BJ (cell line): ENCODE measurements around the gene AHSP. TPM values are rescaled to one million over a fixed set of nuclear protein-coding genes. Genes with fewer than 3 reads are reported as not detected.
"Not testable (repeated sequence)": the region's sequence is repeated elsewhere in the genome, so short reads cannot be mapped to it uniquely, and the experiment has no call there.

Experiments used
- CTCF ChIA-PET: fragments of 350-600 bp; formaldehyde crosslinking; extraction: SDS; loops from one replicate; lab custom pipeline; 2021; ENCODE audit warnings: antibody characterized with exemption, inconsistent platforms; lab: Yijun Ruan, JAX
- POLR2A ChIA-PET: fragments of 300-600 bp; sonication (Branson Sonifier 250); formaldehyde crosslinking; extraction: SDS; loops from one replicate; lab custom pipeline; 2021; ENCODE audit warnings: antibody characterized with exemption; lab: Charles Lee
- DNase-seq: peaks from one replicate; pipeline ENCODE4 v3.0.0-alpha.2; 2011; ENCODE audit warnings: low read depth
- H3K27me3 ChIP-seq: 2 replicates; pipeline ENCODE4 v1.6.0; 2011; ENCODE audit warnings: low read length; ENCODE audit not compliant: control insufficient read depth, insufficient read depth
- H3K36me3 ChIP-seq: 2 replicates; pipeline ENCODE4 v1.5.1; 2011; ENCODE audit warnings: low read length; ENCODE audit not compliant: control insufficient read depth, insufficient read depth
- H3K4me3 ChIP-seq: 2 replicates; pipeline ENCODE4 v1.5.1; 2011; ENCODE audit warnings: low read depth, mild to moderate bottlenecking, control low read depth, low read length
- polyA plus RNA-seq: library from polyadenylated mRNA; depleted of rRNA; stranded (reverse); fragments of >200 nt; gene quantifications from 2 replicates; pipeline ENCODE4 v1.2.3, GENCODE V29; 2011
- TF ChIP-seq, protein P1 (sequence below): IDR thresholded peaks from 2 replicates; pipeline ENCODE4 v1.5.1; 2011; ENCODE audit warnings: low read depth, mild to moderate bottlenecking, control low read depth, inconsistent platforms, low read length, moderate library complexity; ENCODE audit not compliant: insufficient read depth

Gene AHSP
- polyA plus RNA-seq, 1 experiment = not detected

DNA sequence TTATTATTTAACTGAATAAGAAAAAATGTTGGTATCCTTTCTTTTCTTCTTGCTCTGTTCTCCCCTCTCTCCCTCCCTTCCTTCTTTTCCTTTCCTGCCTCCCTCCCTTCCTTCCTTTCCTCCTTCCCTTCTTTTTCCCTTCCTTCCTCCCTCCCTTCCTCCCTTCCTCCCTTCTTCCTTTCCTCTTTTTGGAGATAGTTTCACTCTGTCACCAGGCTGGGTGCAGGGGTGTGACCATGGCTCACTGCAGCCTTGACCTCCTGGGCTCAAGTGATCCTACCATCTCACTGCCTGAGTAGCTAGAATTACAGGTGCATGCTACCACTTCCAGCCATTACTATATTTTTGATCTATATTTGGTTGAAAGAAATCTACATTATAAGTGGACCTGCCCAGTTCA lies 13.8 kb upstream of the AHSP start:
- H3K27me3 ChIP-seq = peaks cover 1% of the 10 kb centered on the region; the same call in 1 of the 2 replicates
- TF ChIP-seq, protein P1, sequence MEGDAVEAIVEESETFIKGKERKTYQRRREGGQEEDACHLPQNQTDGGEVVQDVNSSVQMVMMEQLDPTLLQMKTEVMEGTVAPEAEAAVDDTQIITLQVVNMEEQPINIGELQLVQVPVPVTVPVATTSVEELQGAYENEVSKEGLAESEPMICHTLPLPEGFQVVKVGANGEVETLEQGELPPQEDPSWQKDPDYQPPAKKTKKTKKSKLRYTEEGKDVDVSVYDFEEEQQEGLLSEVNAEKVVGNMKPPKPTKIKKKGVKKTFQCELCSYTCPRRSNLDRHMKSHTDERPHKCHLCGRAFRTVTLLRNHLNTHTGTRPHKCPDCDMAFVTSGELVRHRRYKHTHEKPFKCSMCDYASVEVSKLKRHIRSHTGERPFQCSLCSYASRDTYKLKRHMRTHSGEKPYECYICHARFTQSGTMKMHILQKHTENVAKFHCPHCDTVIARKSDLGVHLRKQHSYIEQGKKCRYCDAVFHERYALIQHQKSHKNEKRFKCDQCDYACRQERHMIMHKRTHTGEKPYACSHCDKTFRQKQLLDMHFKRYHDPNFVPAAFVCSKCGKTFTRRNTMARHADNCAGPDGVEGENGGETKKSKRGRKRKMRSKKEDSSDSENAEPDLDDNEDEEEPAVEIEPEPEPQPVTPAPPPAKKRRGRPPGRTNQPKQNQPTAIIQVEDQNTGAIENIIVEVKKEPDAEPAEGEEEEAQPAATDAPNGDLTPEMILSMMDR = no peak
- no peak overlapping the region for H3K4me3 ChIP-seq
- CTCF ChIA-PET = no interaction called here
- DNase-seq = no peak
- H3K36me3 ChIP-seq = no peaks in the 10 kb centered on the region
- POLR2A ChIA-PET = no interaction called here

- no peaks in the 10 kb centered on the region for H3K36me3 ChIP-seq
- TF ChIP-seq, protein P1 = no peak
- no peak overlapping the region for H3K4me3 ChIP-seq
- CTCF ChIA-PET = no interaction called here
- DNase-seq = no peak
- peaks cover 1% of the 10 kb centered on the region; the same call in 1 of the 2 replicates for H3K27me3 ChIP-seq
- POLR2A ChIA-PET = no interaction called here
Measured at GRCh38 chr16:31517800-31518402, 9.8 kb upstream of the AHSP start.

- peaks cover 1% of the 10 kb centered on the region; the same call in 1 of the 2 replicates for H3K27me3 ChIP-seq
- no peak overlapping the region for H3K4me3 ChIP-seq
- no peak for DNase-seq
- ChIA-PET CTCF (interaction anchor here (0.7 kb wide), 1 partner anchor 12 kb away, joined by 3 read pairs; the partner anchor contains the start of gene RUSF1), POLR2A (no interaction called here)
- no peaks in the 10 kb centered on the region for H3K36me3 ChIP-seq
- TF ChIP-seq, protein P1 = no peak
Measured at GRCh38 chr16:31519759-31520431, 7.8 kb upstream of the AHSP start.

DNA sequence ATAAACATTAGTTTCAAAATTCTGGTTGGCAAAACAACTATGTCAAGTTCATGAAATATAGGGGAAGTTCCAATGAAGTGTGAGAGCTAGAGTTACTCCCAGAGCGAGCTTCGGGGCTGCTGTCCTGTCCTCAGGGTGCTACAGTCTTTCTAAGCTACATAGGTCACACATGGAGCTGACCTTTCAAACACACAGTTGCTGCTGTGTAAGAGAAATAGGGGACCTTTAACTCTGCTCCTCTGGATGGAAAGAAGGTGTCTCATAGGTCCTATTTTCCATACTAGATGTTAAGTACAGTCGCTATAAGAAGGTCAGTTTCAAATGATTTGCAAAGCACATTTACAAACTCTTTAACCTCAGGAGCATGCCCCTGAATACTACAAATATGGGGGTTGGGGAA lies 6.3 kb upstream of the AHSP start:
- ChIA-PET CTCF (interaction anchor here (1.0 kb wide), 1 partner anchor 18 kb away, joined by 3 read pairs; no protein-coding TSS in a partner anchor), POLR2A (no interaction called here)
- DNase-seq = no peak
- Histone ChIP-seq H3K27me3 (no peaks in the 10 kb centered on the region; the same call in 1 of the 2 replicates), H3K4me3 (no peak overlapping the region), H3K36me3 (no peaks in the 10 kb centered on the region)
- TF ChIP-seq, protein P1 = no peak

- no peak overlapping the region for H3K4me3 ChIP-seq
- ChIA-PET POLR2A (no interaction called here), CTCF (no interaction called here)
- no peaks in the 10 kb centered on the region; the same call in 1 of the 2 replicates for H3K27me3 ChIP-seq
- no peak for DNase-seq
- no peaks in the 10 kb centered on the region for H3K36me3 ChIP-seq
- TF ChIP-seq, protein P1 = no peak
Measured at GRCh38 chr16:31522071-31522470, 5.6 kb upstream of the AHSP start.

DNA sequence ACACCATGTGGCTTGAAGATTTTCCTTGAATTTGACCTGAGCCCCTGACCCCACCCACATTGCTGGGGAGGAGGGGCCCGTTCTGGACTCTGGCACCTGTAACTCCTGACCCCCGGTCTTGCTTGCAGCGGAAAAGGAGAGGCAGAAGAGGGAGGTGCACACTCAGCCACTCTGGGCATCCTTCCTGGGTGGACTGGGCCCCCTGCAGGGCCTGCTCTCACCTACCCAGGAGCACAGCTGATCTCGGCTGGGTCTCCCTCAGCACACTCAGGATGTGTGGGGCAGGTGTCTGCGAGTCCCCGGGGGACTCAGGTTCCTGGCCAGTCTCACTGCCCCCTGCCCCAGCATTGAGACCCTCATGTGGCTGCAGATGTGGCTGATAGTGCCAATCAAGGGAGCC lies 3.9 kb upstream of the AHSP start:
- H3K36me3 ChIP-seq, H3K27me3 ChIP-seq, H3K4me3 ChIP-seq, DNase-seq, CTCF ChIA-PET, POLR2A ChIA-PET: not testable (repeated sequence)
